OCI-LY3 (cell line): ENCODE data around the gene TOP1.

ENCODE experiments used
- H2AFZ ChIP-seq: fragments of 200-600, 300-600 bp; shearing (Covaris generic); 2 replicates; pipeline ENCODE4 v1.6.0; 2014; ENCODE audit warnings: antibody characterized with exemption, low read depth, low read length
- H3K27ac ChIP-seq: fragments of 200-600, 300-600 bp; sonication (generic); 2 replicates; pipeline ENCODE4 v1.5.1; 2014; ENCODE audit warnings: mild to moderate bottlenecking, low read length, moderate library complexity, mixed read lengths
- H3K27me3 ChIP-seq: fragments of 200-600, 300-600 bp; sonication (generic); 2 replicates; pipeline ENCODE4 v1.6.1; 2014; ENCODE audit warnings: low read depth, low read length, mixed read lengths
- H3K36me3 ChIP-seq: fragments of 200-600, 300-600 bp; sonication (generic); replicated peaks from 2 replicates; pipeline ENCODE3; 2014; ENCODE audit warnings: low read depth, low read length, mixed read lengths
- H3K4me1 ChIP-seq: fragments of 300-600, 200-600 bp; sonication (generic); 2 replicates; pipeline ENCODE4 v1.6.1; 2014; ENCODE audit warnings: low read length, mixed read lengths
- H3K4me2 ChIP-seq: fragments of 200-600, 300-600 bp; sonication (generic); 2 replicates; pipeline ENCODE4 v1.6.1; 2014; ENCODE audit warnings: low read length, mixed read lengths
- H3K4me3 ChIP-seq: fragments of 300-600, 200-600 bp; sonication (generic); 2 replicates; pipeline ENCODE4 v1.5.1; 2014; ENCODE audit warnings: antibody characterized with exemption, mild to moderate bottlenecking, low read length, moderate library complexity
- H3K79me2 ChIP-seq: fragments of 300-600, 200-600 bp; shearing (Covaris generic); 2 replicates; pipeline ENCODE4 v1.6.1; 2014; ENCODE audit warnings: mild to moderate bottlenecking, low read length, mixed read lengths
- H3K9ac ChIP-seq: fragments of 300-600, 200-600 bp; shearing (Covaris generic); 2 replicates; pipeline ENCODE4 v1.6.0; 2014; ENCODE audit warnings: mild to moderate bottlenecking, low read length, moderate library complexity
- H3K9me3 ChIP-seq: fragments of 200-600, 300-600 bp; shearing (Covaris generic); 2 replicates; pipeline ENCODE4 v1.6.1; 2014; ENCODE audit warnings: low read length, mixed read lengths; ENCODE audit not compliant: insufficient read depth
- H4K20me1 ChIP-seq: fragments of 200-600, 300-600 bp; sonication (generic); 2 replicates; pipeline ENCODE4 v1.6.1; 2016; ENCODE audit warnings: low read length, mixed read lengths; ENCODE audit not compliant: insufficient read depth
- CTCF ChIP-seq: fragments of 200-600, 300-600 bp; sonication (generic); IDR thresholded peaks from 2 replicates; pipeline ENCODE4 v1.5.1; 2014; ENCODE audit warnings: antibody characterized with exemption, low read length, low read depth
- EZH2phosphoT487 ChIP-seq: fragments of 200-600 bp; shearing (Covaris generic); IDR thresholded peaks from 2 replicates; pipeline ENCODE4 v1.6.1; 2018; ENCODE audit warnings: antibody characterized with exemption, mixed run types, low read depth

TOP1 gene

GRCh38 chr20:41173161-41173721, 144.6 kb downstream of the TOP1 start:
- H4K20me1 ChIP-seq: peaks cover 11% of the 10 kb centered on the region; the same call in 1 of the 2 replicates
- no peaks in the 10 kb centered on the region for H3K4me1 ChIP-seq
- H2AFZ ChIP-seq: no peak overlapping the region
- H3K27me3 ChIP-seq: no peaks in the 10 kb centered on the region
- H3K9ac ChIP-seq: no peak overlapping the region
- no peaks in the 10 kb centered on the region for H3K79me2 ChIP-seq
- no peak overlapping the region for H3K4me3 ChIP-seq
- no peak overlapping the region for H3K27ac ChIP-seq
- no peaks in the 10 kb centered on the region for H3K9me3 ChIP-seq
- TF ChIP-seq CTCF (peak; percentile 99), EZH2phosphoT487 (no peak)
- no peak overlapping the region for H3K4me2 ChIP-seq
- peaks cover 75% of the 10 kb centered on the region for H3K36me3 ChIP-seq

GRCh38 chr20:41173791-41174341, 145.2 kb downstream of the TOP1 start:
- no peak overlapping the region for H3K9ac ChIP-seq
- H3K36me3 ChIP-seq: peaks cover 73% of the 10 kb centered on the region
- H3K27ac ChIP-seq: no peak overlapping the region
- no peak overlapping the region for H2AFZ ChIP-seq
- TF ChIP-seq EZH2phosphoT487: no peak
- TF ChIP-seq CTCF: no peak
- peaks cover 6% of the 10 kb centered on the region; the same call in 1 of the 2 replicates for H4K20me1 ChIP-seq
- no peak overlapping the region for H3K4me3 ChIP-seq
- H3K27me3 ChIP-seq: no peaks in the 10 kb centered on the region
- H3K4me1 ChIP-seq: no peaks in the 10 kb centered on the region
- H3K9me3 ChIP-seq: no peaks in the 10 kb centered on the region
- no peak overlapping the region for H3K4me2 ChIP-seq
- no peaks in the 10 kb centered on the region for H3K79me2 ChIP-seq
